MM.1S (cell line): Measurements from ENCODE around the gene SMIM35.

Experiments
- CTCF ChIP-seq: fragments of 300-600 bp; sonication (generic); IDR thresholded peaks from 2 replicates; pipeline ENCODE4 v1.5.1; 2016; ENCODE audit warnings: antibody characterized with exemption, low read length, mixed read lengths
- EZH2 ChIP-seq: fragments of 300-600 bp; sonication (generic); optimal IDR thresholded peaks from 2 replicates; pipeline ENCODE3; 2017; ENCODE audit warnings: low read depth, mild to moderate bottlenecking, antibody characterized with exemption, low read length, mixed read lengths

DNA sequence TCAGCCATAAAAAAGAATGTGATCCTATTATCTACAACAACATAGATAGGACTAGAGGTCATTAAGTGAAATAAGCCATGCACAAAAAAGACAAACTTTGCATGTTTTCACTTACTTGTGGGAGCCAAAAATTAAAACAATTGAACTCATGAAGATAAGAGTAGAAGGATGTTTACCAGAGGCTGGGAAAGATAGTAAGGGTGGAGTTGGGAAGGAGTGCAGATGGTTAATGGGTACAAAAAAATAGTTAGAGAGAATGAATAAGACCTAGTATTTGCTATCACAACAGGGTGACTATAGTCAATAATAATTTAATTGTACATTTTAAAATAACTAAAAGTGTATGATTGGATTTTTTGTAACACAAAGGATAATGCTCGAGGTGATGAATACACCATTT, 127.8 kb downstream of the SMIM35 start:
- no peak for TF ChIP-seq CTCF
- no peak for TF ChIP-seq EZH2
